Parathyroid adenoma (tissue), 2 donors: ENCODE measurements around the gene FOXN3.

Experiments
- H2AFZ ChIP-seq: fragments of 300-600 bp; sonication (generic); one replicate; pipeline ENCODE4 v1.7.0; 2017; ENCODE audit warnings: antibody characterized with exemption, mild to moderate bottlenecking
- H3K27ac ChIP-seq: fragments of 300-600 bp; sonication (generic); one replicate; pipeline ENCODE4 v1.7.0; 2017
- H3K27me3 ChIP-seq: fragments of 300-600 bp; sonication (generic); one replicate; pipeline ENCODE4 v1.7.0; 2017; ENCODE audit warnings: low read length; ENCODE audit not compliant: control insufficient read depth, insufficient read depth
- H3K36me3 ChIP-seq: fragments of 300-600 bp; sonication (generic); one replicate; pipeline ENCODE4 v1.7.0; 2017; ENCODE audit warnings: low read length; ENCODE audit not compliant: control insufficient read depth, insufficient read depth
- H3K4me1 ChIP-seq: fragments of 300-600 bp; sonication (generic); one replicate; pipeline ENCODE4 v1.7.0; 2017; ENCODE audit warnings: control low read depth
- H3K4me2 ChIP-seq: fragments of 300-600 bp; sonication (generic); one replicate; pipeline ENCODE4 v1.7.0; 2017; ENCODE audit warnings: low read length
- H3K4me3 ChIP-seq: fragments of 300-600 bp; sonication (generic); one replicate; pipeline ENCODE4 v1.7.0; 2017; ENCODE audit warnings: low read depth, low read length
- H3K79me2 ChIP-seq: fragments of 300-600 bp; sonication (generic); one replicate; pipeline ENCODE4 v1.7.0; 2017; ENCODE audit warnings: control low read depth
- H3K9ac ChIP-seq: fragments of 300-600 bp; sonication (generic); one replicate; pipeline ENCODE4 v1.7.0; 2017; ENCODE audit warnings: mild to moderate bottlenecking
- H3K9me3 ChIP-seq: fragments of 300-600 bp; sonication (generic); one replicate; pipeline ENCODE4 v1.7.0; 2017; ENCODE audit warnings: low read length; ENCODE audit not compliant: control insufficient read depth
- TF ChIP-seq, protein P1 (sequence below): fragments of 300-600 bp; sonication (generic); IDR thresholded peaks from one replicate; pipeline ENCODE4 v1.7.0; 2017; ENCODE audit warnings: antibody characterized with exemption, mild to moderate bottlenecking
- donor health status: primary hyperparathyroidism.

FOXN3 gene

DNA sequence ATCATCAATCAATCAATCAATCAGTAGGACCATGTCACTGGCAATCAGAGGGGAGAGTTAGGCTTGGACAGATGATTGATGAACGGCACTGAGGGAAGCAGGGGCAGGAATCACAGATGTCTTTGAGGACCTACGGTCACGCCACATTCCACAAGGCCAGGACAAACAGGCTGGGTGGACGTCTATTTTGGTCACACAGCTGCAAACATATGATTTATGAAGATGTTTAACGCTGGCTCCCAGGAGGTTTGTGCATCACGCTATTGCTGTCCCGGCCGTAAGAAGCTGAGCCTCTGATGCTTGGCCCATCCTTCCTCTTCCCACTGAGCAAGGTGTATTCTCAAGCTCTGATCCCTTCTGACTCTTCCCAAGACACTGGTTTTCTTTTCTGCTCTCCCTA, 160.8 kb downstream of the FOXN3 start:
- Histone ChIP-seq H3K27ac (no peak overlapping the region), H3K4me1 (no peaks in the 10 kb centered on the region)

DNA sequence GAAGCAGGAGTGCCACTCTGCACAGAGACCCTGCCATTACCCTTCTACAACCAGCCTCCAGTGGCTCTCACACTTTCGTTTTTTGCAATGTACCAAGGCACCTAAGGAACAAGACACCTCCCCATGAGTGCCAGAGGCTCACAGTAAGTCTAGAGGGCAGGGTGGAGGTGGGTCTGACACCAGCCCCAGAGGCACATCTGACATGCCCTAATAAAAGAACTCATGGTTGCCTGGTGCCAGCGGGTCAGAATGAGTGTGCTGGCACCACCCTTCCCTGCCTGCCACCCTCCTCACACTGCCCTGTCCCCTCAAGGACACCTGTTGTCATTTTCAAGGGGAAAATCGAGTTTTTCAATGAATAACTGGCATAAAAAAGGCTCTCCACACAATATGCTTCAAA, 161.2 kb downstream of the FOXN3 start:
- H3K4me1 ChIP-seq = no peaks in the 10 kb centered on the region
- no peak overlapping the region for H3K4me2 ChIP-seq
- no peaks in the 10 kb centered on the region for H3K9me3 ChIP-seq
- no peak overlapping the region for H3K27ac ChIP-seq
- H2AFZ ChIP-seq = no peak overlapping the region
- no peaks in the 10 kb centered on the region for H3K36me3 ChIP-seq
- no peak overlapping the region for H3K4me3 ChIP-seq
- no peaks in the 10 kb centered on the region for H3K27me3 ChIP-seq
- TF ChIP-seq, protein P1, sequence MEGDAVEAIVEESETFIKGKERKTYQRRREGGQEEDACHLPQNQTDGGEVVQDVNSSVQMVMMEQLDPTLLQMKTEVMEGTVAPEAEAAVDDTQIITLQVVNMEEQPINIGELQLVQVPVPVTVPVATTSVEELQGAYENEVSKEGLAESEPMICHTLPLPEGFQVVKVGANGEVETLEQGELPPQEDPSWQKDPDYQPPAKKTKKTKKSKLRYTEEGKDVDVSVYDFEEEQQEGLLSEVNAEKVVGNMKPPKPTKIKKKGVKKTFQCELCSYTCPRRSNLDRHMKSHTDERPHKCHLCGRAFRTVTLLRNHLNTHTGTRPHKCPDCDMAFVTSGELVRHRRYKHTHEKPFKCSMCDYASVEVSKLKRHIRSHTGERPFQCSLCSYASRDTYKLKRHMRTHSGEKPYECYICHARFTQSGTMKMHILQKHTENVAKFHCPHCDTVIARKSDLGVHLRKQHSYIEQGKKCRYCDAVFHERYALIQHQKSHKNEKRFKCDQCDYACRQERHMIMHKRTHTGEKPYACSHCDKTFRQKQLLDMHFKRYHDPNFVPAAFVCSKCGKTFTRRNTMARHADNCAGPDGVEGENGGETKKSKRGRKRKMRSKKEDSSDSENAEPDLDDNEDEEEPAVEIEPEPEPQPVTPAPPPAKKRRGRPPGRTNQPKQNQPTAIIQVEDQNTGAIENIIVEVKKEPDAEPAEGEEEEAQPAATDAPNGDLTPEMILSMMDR = no peak
- H3K9ac ChIP-seq = no peak overlapping the region
- peaks cover 42% of the 10 kb centered on the region for H3K79me2 ChIP-seq

More for the DNA sequence above, 160.8 kb downstream of the FOXN3 start:
- Histone ChIP-seq H3K36me3 (no peaks in the 10 kb centered on the region), H3K4me3 (no peak overlapping the region), H3K4me2 (no peak overlapping the region), H2AFZ (no peak overlapping the region), H3K27me3 (no peaks in the 10 kb centered on the region), H3K9me3 (no peaks in the 10 kb centered on the region), H3K79me2 (peaks cover 46% of the 10 kb centered on the region), H3K9ac (no peak overlapping the region)
- TF ChIP-seq, protein P1 = no peak

DNA sequence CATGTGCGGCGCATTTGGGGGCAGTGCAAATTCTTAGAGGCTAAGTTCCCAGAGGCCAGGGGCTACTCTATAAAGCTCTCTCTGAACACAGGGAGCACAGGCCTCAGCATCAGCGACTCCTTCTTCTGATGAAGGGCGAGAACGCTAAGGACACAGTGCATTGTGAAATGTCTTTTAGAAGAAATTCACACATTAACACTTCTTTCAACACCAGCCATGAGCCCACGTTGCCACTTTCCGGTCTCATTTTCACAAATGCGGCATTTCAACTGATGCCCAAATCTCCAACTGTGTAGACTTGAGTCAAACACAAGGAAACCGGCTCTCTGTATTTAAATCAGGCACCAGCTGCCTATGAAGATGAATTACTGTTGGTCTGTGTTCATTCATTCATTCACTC, 162.0 kb downstream of the FOXN3 start:
- Histone ChIP-seq H3K9me3 (no peaks in the 10 kb centered on the region), H3K27me3 (no peaks in the 10 kb centered on the region), H3K27ac (no peak overlapping the region), H2AFZ (no peak overlapping the region), H3K4me3 (no peak overlapping the region), H3K4me1 (no peaks in the 10 kb centered on the region), H3K36me3 (no peaks in the 10 kb centered on the region), H3K9ac (no peak overlapping the region), H3K79me2 (peaks cover 41% of the 10 kb centered on the region), H3K4me2 (no peak overlapping the region)
- TF ChIP-seq, protein P1 = no peak

DNA sequence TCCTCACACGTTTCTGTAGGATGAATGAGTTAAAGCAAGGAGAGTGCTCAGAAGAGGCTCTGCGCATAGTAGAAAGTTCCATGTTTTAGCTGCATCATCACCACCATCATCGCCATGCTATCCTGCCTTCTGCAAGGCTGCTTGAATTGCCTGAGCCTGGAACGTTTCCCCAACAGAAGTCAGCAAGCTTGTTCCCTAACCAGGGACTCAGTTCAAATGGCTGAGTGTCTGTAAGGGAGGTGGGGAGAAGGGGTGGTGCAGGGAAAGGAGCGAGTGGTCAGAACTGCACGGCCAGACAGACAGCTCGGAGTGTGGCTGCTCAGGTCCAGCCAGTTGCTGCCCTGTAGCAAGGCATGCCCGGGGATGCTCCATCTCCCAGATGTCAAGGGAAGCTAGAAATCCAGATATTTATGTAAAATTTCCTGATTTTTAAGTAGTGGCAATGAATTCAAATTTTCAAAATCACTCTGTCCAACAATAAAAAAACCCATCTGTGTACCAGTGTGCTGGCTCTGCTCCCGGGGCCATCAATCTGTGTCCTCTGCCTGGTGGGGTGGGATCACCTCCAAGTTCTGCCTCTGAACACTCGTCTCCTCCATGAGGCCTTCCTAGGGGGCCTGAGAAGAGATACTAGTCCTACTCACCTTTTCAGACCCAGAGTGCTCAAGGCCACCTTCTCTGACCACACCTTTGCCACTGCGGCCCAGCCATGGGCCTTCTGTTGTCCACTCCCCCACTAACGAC, 162.7 kb downstream of the FOXN3 start:
- Histone ChIP-seq H3K4me1 (no peaks in the 10 kb centered on the region), H3K27ac (no peak overlapping the region), H3K9me3 (no peaks in the 10 kb centered on the region), H3K4me2 (no peak overlapping the region), H3K27me3 (no peaks in the 10 kb centered on the region), H2AFZ (no peak overlapping the region), H3K9ac (no peak overlapping the region), H3K79me2 (peaks cover 45% of the 10 kb centered on the region), H3K36me3 (no peaks in the 10 kb centered on the region), H3K4me3 (no peak overlapping the region)
- TF ChIP-seq, protein P1 = no peak
